IPS DF 4.7 (cell line): ENCODE measurements around the gene CC2D2A.

Experiments used
- DNase-seq: peaks from one replicate; pipeline ENCODE4 v3.0.0-alpha.2; 2013; ENCODE audit warnings: low spot score; ENCODE audit errors: extremely low read depth

Gene CC2D2A

GRCh38 chr4:15636818-15637217 lies 167.1 kb downstream of the CC2D2A start:
- no peak for DNase-seq

- DNase-seq: no peak
Observed at GRCh38 chr4:15638418-15638817, 168.7 kb downstream of the CC2D2A start.

- DNase-seq: no peak
Observed at GRCh38 chr4:15648600-15648999, 178.9 kb downstream of the CC2D2A start.

- DNase-seq: no peak
Observed at GRCh38 chr4:15649914-15650545, 180.3 kb downstream of the CC2D2A start.
